Middle frontal gyrus (tissue), 1 donor: ENCODE data around the gene BNIP5.

ENCODE experiments used
- DNase-seq: peaks from one replicate; pipeline ENCODE4 v3.0.0-alpha.2; 2015; ENCODE audit warnings: low spot score; ENCODE audit errors: extremely low spot score

BNIP5 gene

DNA sequence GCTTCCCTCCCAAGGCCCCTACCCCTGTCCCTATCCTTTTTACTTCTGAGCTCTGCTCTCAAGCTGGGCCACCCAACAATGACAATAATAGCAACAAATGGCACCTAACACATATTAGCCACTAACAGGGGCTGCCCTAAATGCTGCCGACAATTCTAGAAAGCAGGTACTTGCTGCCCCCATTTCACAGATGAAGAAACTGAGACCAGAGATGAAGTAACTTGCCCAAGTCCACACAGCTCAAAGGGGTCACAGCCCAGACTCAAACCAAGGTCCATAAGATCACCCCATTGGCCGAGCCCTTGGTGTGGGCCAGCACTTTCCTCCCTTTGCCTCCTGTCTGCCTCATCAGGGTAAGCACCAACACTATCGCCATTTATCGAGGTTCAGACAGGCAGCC is 12.0 kb downstream of the BNIP5 start:
- DNase-seq = no peak

DNA sequence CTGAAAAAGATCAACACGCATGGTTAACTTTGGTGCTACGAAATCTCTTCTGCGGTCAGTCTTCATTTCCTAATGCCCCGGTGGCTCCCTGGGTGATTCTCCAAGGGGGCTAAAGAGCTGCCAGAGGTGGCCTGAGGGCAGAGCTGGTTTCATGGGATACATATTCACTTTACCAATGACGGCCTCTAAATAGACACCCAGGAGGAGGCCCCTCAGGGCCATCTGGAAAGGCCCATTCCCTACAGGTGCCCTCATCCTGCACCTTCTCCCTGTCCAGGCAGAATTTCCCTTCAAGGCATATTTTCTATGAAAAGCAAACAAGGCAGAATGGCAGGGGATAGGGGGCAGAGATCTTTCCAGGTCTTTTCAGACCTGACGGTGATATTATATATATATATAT is 12.5 kb downstream of the BNIP5 start:
- no peak for DNase-seq

DNA sequence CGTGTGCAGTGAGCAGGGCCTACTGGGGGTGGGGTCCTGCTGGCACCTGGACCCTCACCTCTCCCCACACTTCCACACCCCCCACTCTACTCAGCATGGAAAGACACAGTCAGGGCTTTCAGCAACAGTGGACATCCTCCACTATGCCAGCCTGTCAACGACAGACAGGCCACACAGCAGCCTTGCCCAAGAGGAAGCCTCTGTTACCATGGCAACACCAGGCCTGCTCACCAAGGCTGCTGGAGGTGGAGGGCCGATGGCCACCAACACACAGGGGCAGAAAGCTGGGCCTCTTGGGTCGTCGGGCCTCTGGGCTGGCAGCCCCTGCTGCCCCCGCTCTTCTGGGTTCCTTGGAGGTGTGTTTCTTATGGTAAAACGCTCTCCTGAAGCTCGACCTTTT is 13.6 kb downstream of the BNIP5 start:
- DNase-seq = no peak

DNA sequence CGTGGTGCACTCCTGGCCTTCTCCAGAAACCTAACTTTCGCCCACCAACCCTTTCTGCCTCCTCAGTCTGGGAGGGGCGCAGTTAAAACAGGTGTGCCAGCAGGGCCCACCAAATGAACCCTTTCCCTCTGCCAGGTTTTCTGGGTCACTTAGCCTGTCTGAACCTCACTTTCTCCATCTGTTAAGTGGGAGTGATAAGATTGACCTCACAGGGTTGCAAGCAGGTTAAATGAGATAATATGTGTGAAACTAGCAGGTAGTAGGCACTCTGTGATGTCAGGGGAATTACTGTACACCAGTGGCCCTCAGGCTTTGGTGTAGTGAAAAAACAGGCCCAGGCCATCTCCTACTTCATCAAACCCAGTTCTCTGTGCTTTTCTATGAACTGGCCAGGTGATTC is 14.1 kb downstream of the BNIP5 start:
- DNase-seq = no peak

DNA sequence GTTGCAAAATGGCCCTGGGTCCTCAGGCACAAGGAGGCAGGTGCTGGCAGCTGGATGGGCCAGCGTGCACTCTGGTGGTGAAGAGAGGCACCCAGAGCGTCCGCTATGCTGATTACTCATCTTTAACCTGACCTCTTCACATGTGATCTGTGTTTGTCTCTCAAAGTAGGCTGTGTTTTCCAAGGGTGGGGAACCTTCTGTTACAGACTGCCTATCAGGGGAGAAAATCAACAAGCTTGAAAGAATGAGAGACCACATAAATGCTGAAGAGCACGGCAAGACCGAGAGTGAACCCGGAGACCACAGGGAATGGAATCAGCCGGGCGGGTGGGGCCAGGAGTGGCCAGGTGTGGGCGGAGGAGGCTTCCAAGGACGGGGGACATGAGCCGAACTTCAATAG is 16.2 kb downstream of the BNIP5 start:
- DNase-seq = no peak

DNA sequence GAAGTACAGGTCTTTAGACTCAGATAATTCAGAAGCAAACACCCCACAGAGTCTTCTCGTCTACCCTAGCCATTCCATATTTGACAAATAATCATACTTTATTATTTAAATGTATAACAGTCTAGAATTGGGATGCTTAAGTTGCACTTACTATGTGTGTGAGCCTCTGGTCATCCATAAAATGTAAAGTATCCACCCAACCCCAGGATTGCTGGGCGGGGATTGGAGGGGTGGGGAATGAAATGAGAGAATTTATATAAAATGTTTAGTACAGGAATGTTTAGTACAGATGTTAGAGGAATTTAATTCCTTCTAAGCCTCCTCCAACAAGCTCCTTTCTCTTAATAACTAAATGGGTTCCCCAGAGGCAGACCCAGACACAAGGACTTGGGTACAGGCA is 16.9 kb downstream of the BNIP5 start:
- no peak for DNase-seq

DNA sequence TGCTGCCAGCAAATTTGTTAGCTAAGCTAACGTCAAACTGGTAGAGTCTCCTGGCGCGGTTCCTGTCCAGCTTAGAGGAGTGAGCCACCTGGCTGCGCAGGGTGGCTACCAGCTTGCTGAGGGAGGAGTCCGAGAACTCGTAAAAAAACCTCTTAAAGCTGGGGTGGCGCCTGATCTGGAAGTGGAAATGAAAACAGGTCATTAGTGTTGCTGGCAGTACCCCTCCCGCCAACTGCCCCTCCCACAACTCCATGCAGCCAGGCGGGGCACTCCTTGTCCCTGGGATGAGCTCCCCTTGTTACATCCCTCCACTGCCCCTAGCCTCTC is 17.3 kb downstream of the BNIP5 start:
- no peak for DNase-seq

DNA sequence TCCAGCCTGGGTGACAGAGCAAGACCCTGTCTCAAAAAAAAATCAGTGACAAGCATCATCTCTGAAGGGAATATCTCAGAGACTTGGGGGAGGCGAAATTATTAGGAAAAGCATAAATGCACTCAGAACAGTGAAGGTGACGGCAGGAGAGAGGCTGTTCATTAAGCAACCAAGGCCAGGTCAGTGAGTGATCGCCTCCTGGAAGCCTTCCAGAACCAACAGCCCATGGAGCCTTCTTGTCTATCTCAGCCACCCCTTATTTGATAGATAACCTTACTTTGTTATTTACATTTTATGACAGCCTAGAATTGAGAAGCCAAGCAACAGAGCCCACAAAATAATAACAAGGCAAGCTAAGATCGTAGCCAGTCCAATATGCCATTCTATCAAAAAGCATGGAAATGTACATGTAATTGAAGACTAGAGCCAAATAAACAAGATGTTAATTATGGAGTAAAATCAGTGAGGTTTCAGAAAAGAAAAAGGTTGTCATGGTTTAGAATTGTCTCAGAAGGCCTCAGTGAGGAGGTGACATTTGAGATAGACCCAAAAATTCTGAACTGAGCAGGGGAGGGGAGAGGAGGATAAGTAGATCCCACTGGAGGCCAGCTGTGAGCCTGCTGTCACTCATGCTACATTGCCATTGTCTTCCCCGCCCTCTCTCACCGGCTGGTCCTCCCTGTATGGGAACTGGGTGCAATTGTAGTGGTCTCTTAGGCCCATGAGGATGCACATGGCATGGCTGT is 17.8 kb downstream of the BNIP5 start:
- no peak for DNase-seq

DNA sequence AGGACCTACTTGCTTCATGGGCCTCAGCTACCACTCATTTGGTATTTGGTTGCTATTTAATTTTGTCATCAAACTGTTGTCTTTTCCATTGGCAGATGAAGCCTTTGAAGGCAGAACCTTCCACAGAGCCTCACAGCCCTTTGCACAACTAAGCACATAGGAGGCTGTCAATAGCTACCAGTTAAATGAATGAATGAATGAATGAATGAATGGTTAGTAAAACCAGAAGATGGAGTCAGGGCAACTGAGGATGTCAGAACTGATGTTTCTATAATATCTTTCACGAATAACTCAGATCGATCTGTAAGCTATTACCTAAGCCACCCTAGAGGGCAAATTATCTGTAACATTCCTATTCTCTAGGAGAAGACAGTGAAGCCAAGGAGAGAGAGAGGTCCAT is 19.1 kb downstream of the BNIP5 start:
- no peak for DNase-seq

DNA sequence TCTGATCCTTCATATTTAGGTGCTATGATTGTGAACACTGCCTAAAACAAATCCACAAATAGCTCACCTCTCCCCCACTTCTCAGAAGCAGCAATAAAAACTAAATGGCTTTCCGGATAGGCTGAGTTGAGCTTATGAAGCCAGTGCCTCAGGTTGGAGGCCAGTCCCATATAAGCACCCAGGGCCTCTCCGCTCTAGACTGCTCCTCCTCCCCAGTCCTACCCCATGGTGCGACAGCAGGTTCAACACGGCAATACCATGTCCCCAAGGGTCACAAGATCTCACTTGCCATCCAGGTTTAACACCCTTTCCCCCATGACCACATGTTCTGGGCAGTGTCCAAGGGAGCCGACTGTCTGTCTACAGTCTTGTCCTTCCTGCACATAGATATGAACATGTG is 20.8 kb downstream of the BNIP5 start:
- DNase-seq = no peak

DNA sequence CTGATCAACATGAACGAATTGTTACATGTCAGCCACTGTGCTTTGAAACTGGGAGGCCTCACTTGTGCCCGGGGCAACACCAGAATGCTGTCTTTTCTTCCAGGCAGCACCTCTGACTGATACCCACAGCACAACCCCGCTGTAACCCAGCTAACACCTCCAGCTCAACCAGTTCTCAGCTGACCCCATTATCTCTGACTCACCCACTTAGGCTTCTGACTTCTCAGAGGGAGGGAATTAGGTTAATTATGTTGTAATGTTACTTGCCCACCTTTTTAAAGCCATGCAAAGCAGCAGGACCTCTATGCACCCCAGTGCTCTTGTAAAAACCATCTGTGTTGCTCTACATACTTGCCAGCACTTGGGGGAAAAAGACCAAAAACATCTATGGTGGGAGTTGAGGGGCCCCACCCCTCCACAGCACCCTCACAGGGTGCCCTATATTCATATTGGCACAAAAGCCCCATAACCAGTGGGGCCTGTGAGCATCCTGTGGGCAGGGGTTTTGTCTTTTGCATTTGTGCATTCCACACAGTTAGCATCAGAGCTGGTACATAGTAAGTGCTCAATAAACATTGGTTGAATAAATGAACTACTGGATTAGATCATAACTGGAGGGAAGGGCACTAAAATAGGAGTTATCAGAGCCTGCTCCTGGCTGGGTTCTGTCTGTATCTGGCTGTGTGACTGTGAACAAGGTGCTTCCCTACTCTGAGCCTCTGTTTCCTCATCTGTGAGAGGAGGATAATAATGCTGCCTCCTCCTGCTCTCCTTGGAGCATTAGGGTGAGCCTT is 22.3 kb downstream of the BNIP5 start:
- DNase-seq = no peak

DNA sequence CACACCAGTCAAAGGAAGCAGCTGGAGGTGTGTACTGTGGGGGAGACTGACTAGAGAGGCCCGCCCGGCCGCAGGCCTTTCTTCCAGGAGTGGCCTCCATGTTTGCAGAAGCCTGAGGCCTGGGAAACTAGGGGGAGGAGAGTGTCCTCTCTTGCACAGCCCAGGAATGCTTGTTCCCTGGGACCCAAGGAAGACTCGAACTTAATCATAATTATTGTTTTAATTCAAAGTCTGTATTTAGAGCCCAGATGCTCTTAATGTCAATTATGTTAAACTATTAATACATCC is 23.1 kb downstream of the BNIP5 start:
- no peak for DNase-seq

DNA sequence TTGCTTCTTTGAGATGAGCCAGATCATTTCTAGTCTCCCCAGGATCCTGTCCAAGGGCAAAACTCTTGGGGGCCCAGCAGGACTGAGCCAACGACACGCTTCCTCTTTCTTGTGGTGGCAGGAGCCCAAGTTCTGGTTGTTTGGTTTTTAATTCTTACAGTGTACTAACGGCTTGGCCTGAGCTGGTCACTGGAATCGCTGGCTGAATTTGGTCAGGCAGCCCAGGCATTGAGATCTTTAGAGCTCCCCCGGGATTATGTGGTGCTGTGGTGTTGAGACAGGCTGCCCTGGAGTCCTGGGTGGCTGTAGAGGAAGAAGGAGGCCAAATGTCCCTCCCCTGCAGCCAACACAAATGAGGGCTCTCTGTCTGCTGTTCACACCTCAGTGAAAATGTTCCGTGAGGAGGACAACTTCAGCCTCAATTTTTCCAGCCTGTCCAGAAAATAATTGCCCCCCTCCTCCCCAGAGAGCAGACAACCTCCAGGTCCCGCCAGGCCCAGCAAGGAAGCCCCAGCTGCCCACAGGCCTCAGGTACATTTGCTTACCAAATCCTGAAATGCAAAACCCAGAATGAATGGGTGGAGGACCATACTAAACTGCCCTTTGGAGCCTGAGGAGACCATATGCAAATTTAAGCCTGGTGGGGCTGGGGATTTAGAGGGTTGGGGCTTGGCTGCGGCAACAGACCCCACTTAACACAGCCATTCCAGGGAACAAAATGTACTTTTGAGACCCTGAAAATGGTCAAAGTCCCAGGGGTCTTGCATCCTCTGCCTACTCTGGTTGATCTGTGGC is 23.6 kb downstream of the BNIP5 start:
- no peak for DNase-seq

DNA sequence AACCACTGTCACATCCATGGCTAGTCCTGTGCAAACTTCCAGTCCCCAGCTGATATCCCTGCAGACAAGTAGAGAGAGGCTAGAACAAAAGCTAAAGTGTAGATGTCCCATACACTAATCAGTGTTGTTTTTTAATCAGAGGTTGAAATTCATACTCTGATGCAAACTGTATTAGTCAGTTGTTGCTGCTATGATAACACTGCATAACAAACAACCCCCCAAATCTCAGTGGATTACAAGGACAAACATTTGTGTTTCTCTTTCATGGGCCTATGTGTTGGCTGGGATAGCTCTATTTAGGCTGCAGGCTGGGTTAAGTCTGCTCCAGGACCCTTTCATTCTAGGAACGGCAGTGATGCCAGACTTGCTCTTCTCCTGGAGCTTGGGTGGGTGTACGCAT is 26.8 kb downstream of the BNIP5 start:
- no peak for DNase-seq

DNA sequence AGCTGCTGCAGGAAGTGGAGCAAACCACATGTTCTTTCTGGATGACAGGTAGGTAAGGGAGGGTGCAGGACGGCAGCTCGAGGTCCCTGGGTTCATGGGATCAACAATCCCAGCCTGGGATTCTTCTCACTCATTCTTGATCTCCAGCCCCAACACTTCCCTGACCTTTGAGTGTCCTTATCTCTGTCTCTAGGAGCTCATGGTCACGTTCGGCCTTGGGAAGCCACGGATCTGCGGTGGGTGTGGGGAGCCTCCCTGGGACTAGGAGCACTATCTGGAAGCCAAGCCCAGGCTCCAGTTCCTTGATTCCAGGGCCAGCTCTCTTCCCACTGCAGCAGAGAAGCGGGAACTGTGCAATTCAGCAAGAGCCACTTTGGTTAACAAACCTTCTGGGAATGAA is 27.5 kb downstream of the BNIP5 start:
- DNase-seq = no peak

DNA sequence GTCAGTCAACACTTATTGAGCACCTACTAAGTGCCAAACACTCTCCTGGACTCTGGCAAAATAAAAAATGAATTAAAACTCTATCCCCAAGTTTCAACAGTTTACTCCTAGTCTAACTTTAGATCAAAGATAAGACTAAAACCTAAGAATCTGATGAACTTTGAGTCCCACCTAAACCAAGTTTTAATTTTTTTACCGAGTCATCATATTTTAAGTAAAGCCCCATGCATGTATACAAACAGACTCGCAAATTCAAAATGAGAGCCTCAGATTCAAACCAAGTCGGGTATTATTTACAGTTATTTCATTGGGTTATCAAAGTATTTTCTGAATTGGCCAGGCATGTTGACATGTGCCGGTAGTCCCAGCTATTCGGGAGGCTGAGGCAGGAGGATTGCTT is 28.2 kb downstream of the BNIP5 start:
- DNase-seq = no peak

DNA sequence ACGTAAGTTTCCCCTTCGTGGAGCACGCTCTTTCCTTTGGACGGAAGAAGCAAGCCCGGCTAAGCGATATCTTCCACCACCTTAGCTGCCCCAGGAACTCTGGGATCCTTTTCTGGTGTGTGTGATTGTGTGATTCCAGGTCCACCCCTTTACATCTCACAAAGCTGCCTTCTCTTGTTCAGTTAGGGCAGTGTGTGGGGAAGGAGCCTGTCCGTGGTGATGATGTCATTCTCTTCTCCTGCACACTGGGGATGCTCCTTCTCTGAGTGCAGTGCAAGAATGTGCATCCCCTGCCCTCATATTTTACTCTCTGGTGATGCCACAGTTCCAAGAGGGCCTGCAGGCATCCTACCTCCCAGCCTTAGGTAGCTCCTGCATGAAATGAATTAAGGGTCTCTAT is 30.3 kb downstream of the BNIP5 start:
- DNase-seq = no peak

DNA sequence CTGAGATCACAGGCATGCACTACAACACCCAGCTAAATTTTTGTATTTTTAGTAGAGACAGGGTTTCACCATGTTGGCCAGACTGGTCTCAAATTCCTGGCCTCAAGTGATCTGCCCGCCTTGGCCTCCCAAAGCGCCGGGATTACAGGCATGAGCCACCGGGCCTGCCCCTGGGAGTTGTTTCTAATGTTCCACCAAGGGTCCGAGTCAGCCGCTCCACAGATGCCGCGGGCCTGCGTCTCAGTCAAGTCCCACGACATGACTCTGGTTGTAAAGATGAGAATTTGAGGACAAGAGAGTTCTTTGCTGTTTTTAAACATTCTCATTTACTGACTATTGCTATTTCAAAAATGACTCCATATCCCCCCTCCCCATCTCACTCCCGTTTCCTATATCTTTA is 30.8 kb downstream of the BNIP5 start:
- DNase-seq = no peak

DNA sequence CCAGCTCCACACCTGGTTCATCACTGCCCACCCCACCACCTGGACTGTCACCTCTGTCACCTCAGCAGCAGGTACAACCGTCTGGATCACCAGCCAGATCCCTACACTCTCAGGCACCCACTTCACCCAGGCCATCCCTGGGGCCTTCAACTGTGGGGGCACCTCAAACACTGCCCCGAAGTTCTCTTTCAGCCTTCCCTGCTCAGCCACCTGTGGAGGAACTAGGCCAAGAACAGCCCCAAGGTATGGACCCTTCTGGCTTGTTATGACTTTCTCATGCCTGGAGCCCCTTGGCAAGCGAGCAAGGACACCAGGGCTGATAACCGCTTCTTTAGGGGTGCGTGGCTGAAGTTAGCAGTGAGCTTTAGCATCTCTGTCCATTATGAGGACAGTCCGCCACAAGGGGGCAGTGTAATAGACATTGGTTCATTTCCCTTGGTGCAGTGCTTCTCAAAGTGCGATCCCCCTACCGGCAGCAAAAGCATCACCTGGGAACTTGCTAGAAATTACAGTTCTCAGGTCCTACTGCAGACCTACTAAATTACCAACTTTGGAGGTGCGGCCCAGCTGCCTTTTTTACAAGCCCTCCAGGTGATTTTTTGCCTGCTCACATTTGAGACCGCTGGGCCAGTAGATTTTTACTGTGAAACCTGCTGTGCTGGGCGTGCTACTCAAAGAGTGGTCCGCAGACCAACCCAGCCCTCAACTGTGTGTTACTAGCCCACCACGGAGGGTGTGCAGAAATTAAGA is 34.3 kb downstream of the BNIP5 start:
- DNase-seq = peak; percentile 40

DNA sequence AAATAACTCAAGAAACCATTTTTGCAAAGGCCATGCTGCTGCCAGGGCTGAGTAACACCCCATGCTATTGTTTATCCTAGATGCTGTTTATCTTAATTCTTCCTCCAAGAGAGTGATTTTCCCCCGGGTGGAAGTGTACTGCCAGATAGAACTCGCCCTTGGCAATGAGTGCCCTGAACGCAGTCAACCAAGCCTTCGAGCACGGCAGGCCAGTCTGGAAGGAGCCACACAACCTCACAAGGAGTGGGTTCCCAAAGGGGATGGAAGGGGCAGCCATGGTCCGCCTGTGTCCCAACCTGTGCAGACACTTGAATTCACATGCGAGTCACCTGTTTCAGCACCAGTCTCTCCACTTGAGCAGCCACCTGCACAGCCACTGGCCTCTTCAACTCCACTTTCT is 34.9 kb downstream of the BNIP5 start:
- no peak for DNase-seq

DNA sequence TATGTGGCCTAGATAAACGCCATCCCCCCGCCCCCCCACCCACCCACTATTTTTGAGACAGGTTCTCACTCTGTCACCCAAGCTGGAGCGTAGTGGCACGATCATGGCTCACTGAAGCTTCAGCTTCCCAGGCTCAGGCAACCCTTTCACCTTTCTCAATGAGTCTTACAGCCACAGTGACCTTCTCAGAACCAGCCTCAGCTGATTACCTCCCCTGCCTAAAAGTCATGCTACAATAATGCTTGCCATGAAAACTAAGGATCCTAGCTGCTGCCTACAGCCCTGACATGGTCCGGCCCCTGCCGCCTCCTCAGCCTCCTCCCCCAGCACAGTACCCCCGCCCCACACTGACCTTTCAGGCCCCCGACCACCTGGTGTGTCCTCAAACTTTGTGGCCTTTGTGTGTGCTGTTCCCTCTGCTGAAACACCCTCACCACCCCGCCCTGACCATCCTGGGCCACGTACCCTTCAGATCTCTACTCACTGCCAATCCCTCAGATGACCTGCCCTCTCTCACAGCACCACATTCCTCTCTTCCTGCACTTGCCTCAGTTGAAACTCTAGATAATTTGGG is 35.5 kb downstream of the BNIP5 start:
- no peak for DNase-seq

DNA sequence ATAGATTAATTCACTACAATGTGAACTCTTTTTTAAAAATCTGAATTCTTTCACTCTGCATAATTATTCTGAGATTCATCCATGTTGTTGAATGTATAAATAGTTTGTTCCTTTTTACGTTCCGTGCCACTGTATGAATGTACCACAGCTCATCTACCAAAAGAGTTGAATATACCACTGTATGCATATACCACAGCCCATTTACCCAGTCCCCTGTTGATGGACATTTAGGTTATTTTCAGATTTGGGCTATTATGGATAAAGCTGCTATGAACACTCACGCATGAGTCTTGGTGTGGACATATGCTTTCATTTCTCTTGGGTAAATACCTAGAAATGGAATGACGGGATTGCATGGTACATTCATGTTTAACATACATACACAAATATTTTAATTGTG is 38.7 kb downstream of the BNIP5 start:
- DNase-seq = no peak
